ENCODE results near the gene CELF2. TPM values are rescaled to one million over a fixed set of nuclear protein-coding genes. Genes with fewer than 3 reads are reported as not detected.

CELF2 gene
- total RNA-seq, 3 donors from 2014 or later (not counting 1 experiment from before 2014, with no cell fraction given), result 282 to 298 (median 295) TPM

DNA sequence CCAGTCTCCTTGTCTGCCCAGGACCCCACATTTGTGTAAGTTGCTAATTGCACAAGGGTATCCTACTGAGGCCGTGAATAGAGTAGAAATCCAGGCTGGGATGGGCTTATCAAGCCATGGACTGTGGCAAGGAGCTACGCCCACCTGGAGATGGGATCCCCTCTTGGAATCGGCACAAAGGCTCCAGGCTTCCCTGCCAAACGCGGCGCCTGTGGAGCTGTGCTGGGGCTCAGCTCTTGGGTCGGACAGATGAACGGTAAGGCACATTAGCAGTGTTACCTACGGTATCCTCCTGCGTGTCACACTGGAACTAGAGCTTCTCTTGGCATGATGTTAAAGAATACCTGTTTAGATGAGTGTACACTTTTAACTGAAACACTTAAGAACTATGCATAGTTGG, 196.7 kb downstream of the CELF2 start:
- H3K4me3 ChIP-seq (ENCODE audit: low read length), result no peak overlapping the region
- TF ChIP-seq, protein P1, sequence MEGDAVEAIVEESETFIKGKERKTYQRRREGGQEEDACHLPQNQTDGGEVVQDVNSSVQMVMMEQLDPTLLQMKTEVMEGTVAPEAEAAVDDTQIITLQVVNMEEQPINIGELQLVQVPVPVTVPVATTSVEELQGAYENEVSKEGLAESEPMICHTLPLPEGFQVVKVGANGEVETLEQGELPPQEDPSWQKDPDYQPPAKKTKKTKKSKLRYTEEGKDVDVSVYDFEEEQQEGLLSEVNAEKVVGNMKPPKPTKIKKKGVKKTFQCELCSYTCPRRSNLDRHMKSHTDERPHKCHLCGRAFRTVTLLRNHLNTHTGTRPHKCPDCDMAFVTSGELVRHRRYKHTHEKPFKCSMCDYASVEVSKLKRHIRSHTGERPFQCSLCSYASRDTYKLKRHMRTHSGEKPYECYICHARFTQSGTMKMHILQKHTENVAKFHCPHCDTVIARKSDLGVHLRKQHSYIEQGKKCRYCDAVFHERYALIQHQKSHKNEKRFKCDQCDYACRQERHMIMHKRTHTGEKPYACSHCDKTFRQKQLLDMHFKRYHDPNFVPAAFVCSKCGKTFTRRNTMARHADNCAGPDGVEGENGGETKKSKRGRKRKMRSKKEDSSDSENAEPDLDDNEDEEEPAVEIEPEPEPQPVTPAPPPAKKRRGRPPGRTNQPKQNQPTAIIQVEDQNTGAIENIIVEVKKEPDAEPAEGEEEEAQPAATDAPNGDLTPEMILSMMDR (IDR thresholded peaks at IDR 0.05), result no peak
- no peak for DNase-seq
- 92% methylated on average over 10 of the region's 10 CpGs for WGBS (ENCODE audit: insufficient coverage)
- Mint-ChIP-seq H3K27me3 (ENCODE audit: low read depth in 2 of 2) (no peaks in the 10 kb centered on the region), H3K27ac (no peak overlapping the region), H3K4me1 (peaks cover 96 to 97% of the 10 kb centered on the region in 2 donors), H3K4me3 (peak overlapping the region; percentile 64), H3K36me3 (no peaks in the 10 kb centered on the region), H3K9me3 (no peaks in the 10 kb centered on the region)
- intact Hi-C loops (cut with micrococcal nuclease), result no loop called here
- H3K9me3 ChIP-seq (ENCODE audit: control insufficient read depth, insufficient read depth, low read length), result no peaks in the 10 kb centered on the region
- H3K27me3 ChIP-seq (ENCODE audit: control insufficient read depth, insufficient read depth, low read length), result no peaks in the 10 kb centered on the region
- no peak for ATAC-seq
- H3K36me3 ChIP-seq (ENCODE audit: control insufficient read depth, insufficient read depth, low read length), result peaks cover 62% of the 10 kb centered on the region
- no peak overlapping the region for H3K27ac ChIP-seq (ENCODE audit: low read length)
- H3K4me1 ChIP-seq (ENCODE audit: control insufficient read depth, insufficient read depth, low read length), result peaks cover 61% of the 10 kb centered on the region

DNA sequence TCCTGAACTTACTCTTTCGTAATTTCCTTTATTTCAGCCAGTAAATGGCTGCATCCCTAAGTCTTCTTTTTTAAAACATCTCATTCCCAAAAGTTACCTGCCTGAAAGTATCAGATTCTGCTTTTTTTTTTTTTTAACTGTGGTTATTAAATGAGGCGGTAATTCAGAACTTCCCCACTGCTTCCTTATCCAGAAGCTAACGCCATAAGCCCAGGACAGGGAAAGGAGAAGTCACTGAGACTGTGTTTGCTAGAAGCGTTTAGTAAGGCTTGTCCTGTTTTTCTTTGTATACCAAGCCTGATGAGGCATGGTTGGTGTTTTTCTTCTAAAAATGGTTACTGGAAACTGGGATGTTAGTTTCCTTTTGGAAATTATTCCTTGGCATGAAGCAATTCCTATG, 197.8 kb downstream of the CELF2 start:
- H3K27me3 Mint-ChIP-seq (ENCODE audit: low read depth in 2 of 2), result no peaks in the 10 kb centered on the region
- TF ChIP-seq, protein P1 (IDR thresholded peaks at IDR 0.05), result no peak
- intact Hi-C loops (cut with micrococcal nuclease), result loop anchor here (5.0 kb wide), 1 partner anchor 37 kb away; no protein-coding TSS in a partner anchor
- Histone ChIP-seq H3K27me3 (ENCODE audit: control insufficient read depth, insufficient read depth, low read length) (no peaks in the 10 kb centered on the region), H3K36me3 (ENCODE audit: control insufficient read depth, insufficient read depth, low read length) (peaks cover 70% of the 10 kb centered on the region), H3K27ac (ENCODE audit: low read length) (peak overlapping the region; percentile 0), H3K4me1 (ENCODE audit: control insufficient read depth, insufficient read depth, low read length) (peaks cover 50% of the 10 kb centered on the region), H3K9me3 (ENCODE audit: control insufficient read depth, insufficient read depth, low read length) (no peaks in the 10 kb centered on the region), H3K4me3 (ENCODE audit: low read length) (no peak overlapping the region)
- H3K27ac Mint-ChIP-seq, result no peak overlapping the region
- DNase-seq (no peak), ATAC-seq (no peak)
- no peaks in the 10 kb centered on the region for H3K9me3 Mint-ChIP-seq
- H3K36me3 Mint-ChIP-seq, result no peaks in the 10 kb centered on the region
- WGBS (ENCODE audit: insufficient coverage), result 63% methylated on average over 3 of the region's 4 CpGs
- peaks cover 94 to 95% of the 10 kb centered on the region in 2 donors for H3K4me1 Mint-ChIP-seq
- peak overlapping the region; percentile 64 for H3K4me3 Mint-ChIP-seq

DNA sequence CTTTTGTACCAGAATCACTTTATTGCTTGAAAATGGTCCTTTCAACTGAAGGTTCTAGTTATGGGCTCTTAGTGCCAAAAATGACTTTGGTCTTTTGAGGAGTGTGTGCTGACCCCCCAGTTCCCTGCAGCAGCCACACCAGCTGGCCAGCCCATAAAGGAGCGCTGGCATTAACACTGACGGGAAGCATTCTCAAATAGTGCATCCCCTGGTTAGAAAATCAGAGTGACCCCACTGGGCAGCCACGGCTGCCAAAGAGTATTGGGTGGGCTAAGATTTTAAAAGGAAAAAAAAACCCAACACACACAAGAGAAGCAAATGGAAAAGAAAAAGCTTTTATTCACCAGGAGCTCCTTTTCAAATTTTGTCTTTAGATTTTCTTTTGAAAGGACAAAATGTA, 199.8 kb downstream of the CELF2 start:
- H3K27ac ChIP-seq (ENCODE audit: low read length), result no peak overlapping the region
- no peak overlapping the region for H3K4me3 ChIP-seq (ENCODE audit: low read length)
- peaks cover 45% of the 10 kb centered on the region for H3K4me1 ChIP-seq (ENCODE audit: control insufficient read depth, insufficient read depth, low read length)
- TF ChIP-seq, protein P1 (IDR thresholded peaks at IDR 0.05), result no peak
- no peak overlapping the region for H3K4me3 Mint-ChIP-seq
- intact Hi-C loops (cut with micrococcal nuclease), result loop anchor here (5.0 kb wide), 1 partner anchor 35 kb away; no protein-coding TSS in a partner anchor
- ATAC-seq (no peak), DNase-seq (no peak)
- H3K36me3 ChIP-seq (ENCODE audit: control insufficient read depth, insufficient read depth, low read length), result peaks cover 83% of the 10 kb centered on the region
- no peaks in the 10 kb centered on the region for H3K9me3 ChIP-seq (ENCODE audit: control insufficient read depth, insufficient read depth, low read length)
- no peak overlapping the region for H3K27ac Mint-ChIP-seq
- no peaks in the 10 kb centered on the region for H3K9me3 Mint-ChIP-seq
- H3K27me3 ChIP-seq (ENCODE audit: control insufficient read depth, insufficient read depth, low read length), result no peaks in the 10 kb centered on the region
- H3K27me3 Mint-ChIP-seq (ENCODE audit: low read depth in 2 of 2), result no peaks in the 10 kb centered on the region
- H3K4me1 Mint-ChIP-seq, result peaks cover 94 to 95% of the 10 kb centered on the region in 2 donors
- H3K36me3 Mint-ChIP-seq, result no peaks in the 10 kb centered on the region
- WGBS (ENCODE audit: insufficient coverage), result 80% methylated on average over 2 of the region's 3 CpGs

DNA sequence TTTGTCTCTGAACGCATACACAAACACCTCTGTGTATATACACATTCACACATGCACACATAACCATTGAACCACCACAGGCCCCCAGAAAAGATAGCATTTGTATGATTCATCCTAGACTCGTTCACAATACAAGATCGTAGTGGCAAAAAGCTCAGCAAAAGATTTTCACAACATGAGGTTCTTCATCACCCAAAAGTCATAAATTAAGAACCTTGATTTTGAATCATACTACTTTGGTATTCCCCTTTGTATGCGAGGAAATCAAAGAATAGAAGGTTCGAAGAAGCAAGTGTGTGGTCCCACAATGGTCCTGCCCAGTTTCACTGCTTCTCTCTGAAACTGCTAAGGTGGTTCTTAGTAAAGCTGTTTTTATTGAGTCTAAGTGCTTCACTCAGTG, 200.7 kb downstream of the CELF2 start:
- Histone ChIP-seq H3K9me3 (ENCODE audit: control insufficient read depth, insufficient read depth, low read length) (no peaks in the 10 kb centered on the region), H3K4me1 (ENCODE audit: control insufficient read depth, insufficient read depth, low read length) (peaks cover 44% of the 10 kb centered on the region), H3K27ac (ENCODE audit: low read length) (peak overlapping the region; percentile 13), H3K27me3 (ENCODE audit: control insufficient read depth, insufficient read depth, low read length) (no peaks in the 10 kb centered on the region), H3K36me3 (ENCODE audit: control insufficient read depth, insufficient read depth, low read length) (peaks cover 88% of the 10 kb centered on the region), H3K4me3 (ENCODE audit: low read length) (no peak overlapping the region)
- intact Hi-C loops (cut with micrococcal nuclease), result loop anchor here (1.0 to 5.0 kb wide), 2 partner anchors 14 to 34 kb away; no protein-coding TSS in a partner anchor
- H3K27ac Mint-ChIP-seq, result no peak overlapping the region
- no peak for DNase-seq
- peaks cover 95% of the 10 kb centered on the region in 2 donors for H3K4me1 Mint-ChIP-seq
- H3K4me3 Mint-ChIP-seq, result peak overlapping the region; percentile 0
- H3K9me3 Mint-ChIP-seq, result no peaks in the 10 kb centered on the region
- TF ChIP-seq, protein P1 (IDR thresholded peaks at IDR 0.05), result no peak
- no peaks in the 10 kb centered on the region for H3K36me3 Mint-ChIP-seq
- no peaks in the 10 kb centered on the region for H3K27me3 Mint-ChIP-seq (ENCODE audit: low read depth in 2 of 2)
- WGBS (ENCODE audit: insufficient coverage), result 47% methylated on average over 5 of the region's 5 CpGs
- peak; percentile 71 to 80 (median 78) for ATAC-seq
